Ovary (tissue), 9 donors: Measurements from ENCODE around the gene TTC13. TPM values are rescaled to one million over a fixed set of nuclear protein-coding genes. Genes with fewer than 3 reads are reported as not detected.

ENCODE experiments used
- DNase-seq, 5 donors: peaks; one replicate each; pipeline ENCODE4 v3.0.0-alpha.2; 2019 to 2020
- H3K27ac ChIP-seq, 2 donors: fragments of 200-600 bp; one replicate each; pipeline versions ENCODE4 v1.5.1 to v1.8.0; 2019 to 2022
- H3K27me3 ChIP-seq: fragments of 200-600 bp; one replicate; pipeline ENCODE4 v1.8.0; 2022
- H3K36me3 ChIP-seq: fragments of 200-600 bp; sonication (generic); one replicate; pipeline ENCODE4 v1.5.1; 2019
- H3K4me1 ChIP-seq: one replicate; pipeline ENCODE4 v1.8.1; 2013; ENCODE audit warnings: mild to moderate bottlenecking, moderate library complexity; ENCODE audit not compliant: insufficient read depth
- H3K4me3 ChIP-seq: fragments of 200-600 bp; sonication (generic); one replicate; pipeline ENCODE4 v1.5.1; 2017
- H3K9me3 ChIP-seq, 2 donors: fragments of 200-600 bp in 1 of 2; sonication (generic) in 1 of 2; one replicate each; pipeline versions ENCODE4 v1.5.1 to v1.8.1; 2013 to 2019; ENCODE audit warnings: mild to moderate bottlenecking in 1 of 2, moderate library complexity in 1 of 2
- CTCF ChIP-seq, 3 donors: fragments of 450-650 bp in 2 of 3; fragments of 200-600 bp in 1 of 3; IDR thresholded peaks; one replicate each; pipeline versions ENCODE4 v1.5.1 to v1.8.0; 2016 to 2022; ENCODE audit warnings: antibody characterized with exemption in 3 of 3, mild to moderate bottlenecking in 1 of 3
- EP300 ChIP-seq: sonication (generic); formaldehyde crosslinking; IDR thresholded peaks from one replicate; pipeline ENCODE4 v1.6.1; 2017; ENCODE audit warnings: antibody characterized with exemption
- POLR2A ChIP-seq: fragments of 450-650 bp; IDR thresholded peaks from one replicate; pipeline ENCODE4 v1.6.1; 2017; ENCODE audit warnings: antibody characterized with exemption, mild to moderate bottlenecking, moderate library complexity
- WGBS, 3 donors: extraction: QIAGEN DNeasy Blood & Tissue Kit in 1 of 3; methylation state at CpG; one replicate each; pipeline versions ENCODE4 v1.1.5 to v1.1.7; 2013 to 2017; 5-methylcytosine and 5-hydroxymethylcytosine counted together
- intact Hi-C, 4 donors: fragments of 100-400 bp; cut with DNase I; formaldehyde crosslinking; loops; one replicate each; pipeline versions ENCODE4 v1.11.0 to v1.15.1; 2022 to 2023
- polyA plus RNA-seq, 2 donors: library from polyadenylated mRNA; stranded (reverse); fragments of 200-250 nt in 1 of 2; fragments of 350-450 nt in 1 of 2; fragmentation: Illumina TruSeq in 1 of 2; extraction: RNeasy Lipid Tissue Mini Kit (QIAGEN cat#74804) in 1 of 2; gene quantifications; one replicate each; pipeline ENCODE4 v1.2.3, GENCODE V29; 2013 to 2014
- total RNA-seq, 7 donors: library from RNA; depleted of rRNA in 2 of 7; stranded (reverse); fragments of >200 nt in 2 of 7; fragmentation: NEBNext Ultra II Directional in 3 of 7; extraction: Animal tissue kit (Norgen Biotek cat#: 25700) in 3 of 7; gene quantifications; one replicate each; pipeline versions ENCODE4 v1.1.0 to v1.2.4, GENCODE V29; 2016 to 2023
- donor health status: DM: no; HTN: no; CAD: no; lungs with moderate emphysema.
- donor health status: DM: no; HTN: no; CAD: no.
- donor health status: Bipolar disorder and iron deficiency.
- donor health status: DM: yes; HTN: yes; CAD: no.
- donor health status: DM: no; HTN: no; CAD: no.
- donor health status: DM: yes; HTN: yes; CAD: no.

Gene TTC13
- total and polyA plus RNA-seq, 9 donors, result 4.2 to 16.5 (median 10.8) TPM

- H3K27ac ChIP-seq, result peak overlapping the region in 1 of 2 donors; percentile 60
- H3K4me1 ChIP-seq, result peaks cover 52% of the 10 kb centered on the region
- H3K27me3 ChIP-seq, result no peaks in the 10 kb centered on the region
- H3K9me3 ChIP-seq, result no peaks in the 10 kb centered on the region
- no peak overlapping the region for H3K4me3 ChIP-seq
- TF ChIP-seq CTCF (IDR thresholded peaks at IDR 0.05), result no peak
- TF ChIP-seq POLR2A, result no peak
- no peak for TF ChIP-seq EP300
- H3K36me3 ChIP-seq, result no peaks in the 10 kb centered on the region
- 59 to 77% (median 67%) methylated on average over 4 of the region's 4 CpGs for WGBS, 3 donors
- intact Hi-C loops, result loop anchor here in 1 of 4 donors (10.0 kb wide), 1 partner anchor 57 kb away; no protein-coding TSS in a partner anchor
- DNase-seq, result no peak
These were observed 116.6 kb downstream of the TTC13 start for GRCh38 chr1:230861970-230862595.

- TF ChIP-seq POLR2A (no peak), EP300 (no peak), CTCF (IDR thresholded peaks at IDR 0.05) (no peak)
- H3K4me1 ChIP-seq, result peaks cover 56% of the 10 kb centered on the region
- no peak overlapping the region for H3K4me3 ChIP-seq
- WGBS, 3 donors, result 67 to 81% (median 69%) methylated on average over 13 of the region's 13 CpGs
- no peaks in the 10 kb centered on the region for H3K9me3 ChIP-seq
- DNase-seq, result no peak
- no peaks in the 10 kb centered on the region for H3K36me3 ChIP-seq
- no peaks in the 10 kb centered on the region for H3K27me3 ChIP-seq
- no peak overlapping the region for H3K27ac ChIP-seq
- intact Hi-C loops, result loop anchor here in 1 of 4 donors (10.0 kb wide), 1 partner anchor 57 kb away; no protein-coding TSS in a partner anchor
These were observed 117.2 kb downstream of the TTC13 start for GRCh38 chr1:230861489-230861888.

- H3K4me1 ChIP-seq, result peaks cover 53% of the 10 kb centered on the region
- WGBS, 3 donors, result 82 to 87% (median 87%) methylated on average over 9 of the region's 9 CpGs
These were observed 117.9 kb downstream of the TTC13 start for GRCh38 chr1:230860617-230861384.

More at GRCh38 chr1:230860617-230861384, 117.9 kb downstream of the TTC13 start:
- no peak for TF ChIP-seq CTCF (IDR thresholded peaks at IDR 0.05)
- TF ChIP-seq EP300, result no peak
- no peak for TF ChIP-seq POLR2A
- Histone ChIP-seq H3K4me3 (no peak overlapping the region), H3K27me3 (no peaks in the 10 kb centered on the region), H3K27ac (no peak overlapping the region), H3K9me3 (no peaks in the 10 kb centered on the region), H3K36me3 (no peaks in the 10 kb centered on the region)
- intact Hi-C loops, result loop anchor here in 1 of 4 donors (10.0 kb wide), 1 partner anchor 56 kb away; no protein-coding TSS in a partner anchor
- DNase-seq, result no peak
